CD14-positive monocyte (primary cell): ENCODE results near the gene BANP. TPM values are rescaled to one million over a fixed set of nuclear protein-coding genes. Genes with fewer than 3 reads are reported as not detected.
A peak's percentile ranks its signal among the peaks of the same experiment; 100 is the strongest.

Experiments used
- DNase-seq, 3 donors: peaks; one replicate each; pipeline ENCODE4 v3.0.0-alpha.2; 2011 to 2022
- H2AFZ ChIP-seq: 2 replicates; pipeline ENCODE4 v1.6.0; 2012; ENCODE audit warnings: mild to moderate bottlenecking, low read depth, low read length, inconsistent platforms; ENCODE audit not compliant: insufficient read depth, poor library complexity, severe bottlenecking
- H3K27ac ChIP-seq, 2 donors: 1 replicate in 1 of 2; 2 replicates in 1 of 2; pipeline ENCODE4 v1.5.1; 2012 to 2013; ENCODE audit warnings: low read length in 2 of 2, control low read depth in 1 of 2, inconsistent platforms in 1 of 2, low read depth in 1 of 2, mild to moderate bottlenecking in 1 of 2
- H3K27me3 ChIP-seq, 2 donors: one replicate each; pipeline versions ENCODE4 v1.6.0 to v1.6.1; 2011 to 2013; ENCODE audit warnings: low read length in 2 of 2; ENCODE audit not compliant: control insufficient read depth in 2 of 2, insufficient read depth in 2 of 2
- H3K36me3 ChIP-seq, 2 donors: replicated peaks in 1 of 2; 1 replicate in 1 of 2; 2 replicates in 1 of 2; pipeline versions ENCODE4 v1.5.1 to v1.6.1; 2012 to 2013; ENCODE audit warnings: low read length in 2 of 2, control low read depth in 1 of 2, inconsistent platforms in 1 of 2, mild to moderate bottlenecking in 1 of 2; ENCODE audit not compliant: insufficient read depth in 2 of 2, control insufficient read depth in 1 of 2
- H3K4me1 ChIP-seq, 2 donors: 1 replicate in 1 of 2; 2 replicates in 1 of 2; pipeline versions ENCODE4 v1.5.1 to v1.6.1; 2012 to 2013; ENCODE audit warnings: low read length in 2 of 2, control low read depth in 1 of 2, inconsistent platforms in 1 of 2, mild to moderate bottlenecking in 1 of 2, moderate library complexity in 1 of 2; ENCODE audit not compliant: insufficient read depth in 2 of 2, control insufficient read depth in 1 of 2
- H3K4me2 ChIP-seq: replicated peaks from 2 replicates; pipeline ENCODE3; 2012; ENCODE audit warnings: low read length, moderate library complexity, mild to moderate bottlenecking; ENCODE audit not compliant: poor library complexity, severe bottlenecking; ENCODE audit errors: extremely low read depth
- H3K4me3 ChIP-seq, 3 experiments: fragments of 200-600 bp in 1 of 3; sonication (generic) in 1 of 3; replicated peaks in 1 of 3; 1 replicate in 2 of 3; 2 replicates in 1 of 3; pipeline ENCODE4 v1.5.1; 2011 to 2013; ENCODE audit warnings: low read length in 3 of 3, mild to moderate bottlenecking in 3 of 3, control low read depth in 2 of 3, low read depth in 2 of 3, inconsistent platforms in 1 of 3, moderate library complexity in 1 of 3
- H3K79me2 ChIP-seq: 2 replicates; pipeline ENCODE4 v1.6.0; 2012; ENCODE audit warnings: mild to moderate bottlenecking, control low read depth, inconsistent platforms, low read length, moderate library complexity; ENCODE audit not compliant: insufficient read depth
- H3K9ac ChIP-seq: 2 replicates; pipeline ENCODE4 v1.6.0; 2017; ENCODE audit warnings: low read length, mild to moderate bottlenecking; ENCODE audit not compliant: insufficient read depth, poor library complexity, severe bottlenecking
- H3K9me3 ChIP-seq, 2 donors: replicated peaks in 1 of 2; 1 replicate in 1 of 2; 2 replicates in 1 of 2; pipeline versions ENCODE4 v1.5.1 to v1.6.1; 2012 to 2013; ENCODE audit warnings: low read length in 2 of 2, control low read depth in 1 of 2; ENCODE audit not compliant: control insufficient read depth in 1 of 2, insufficient read depth in 1 of 2
- H4K20me1 ChIP-seq: 2 replicates; pipeline ENCODE4 v1.6.0; 2012; ENCODE audit warnings: mild to moderate bottlenecking, low read length, control low read depth, moderate library complexity; ENCODE audit not compliant: insufficient read depth
- H3K27ac Mint-ChIP-seq, 7 donors: one replicate each; pipeline ENCODE4 v1.8.0; 2020; ENCODE audit warnings: mild to moderate bottlenecking in 7 of 7, mixed read lengths in 7 of 7, moderate library complexity in 6 of 7, inconsistent platforms in 2 of 7
- H3K27me3 Mint-ChIP-seq, 3 donors: one replicate each; pipeline ENCODE4 v1.8.0; 2021 to 2022; ENCODE audit warnings: low read depth in 3 of 3, mild to moderate bottlenecking in 3 of 3, mixed read lengths in 3 of 3, moderate library complexity in 3 of 3, inconsistent platforms in 1 of 3
- H3K36me3 Mint-ChIP-seq, 2 donors: one replicate each; pipeline ENCODE4 v1.8.0; 2020; ENCODE audit warnings: mixed read lengths in 2 of 2, inconsistent platforms in 1 of 2, mild to moderate bottlenecking in 1 of 2
- H3K4me1 Mint-ChIP-seq: one replicate; pipeline ENCODE4 v1.8.0; 2020; ENCODE audit warnings: mild to moderate bottlenecking, mixed read lengths
- H3K4me3 Mint-ChIP-seq, 2 donors: one replicate each; pipeline ENCODE4 v1.8.0; 2020; ENCODE audit warnings: mild to moderate bottlenecking in 2 of 2, mixed read lengths in 2 of 2, moderate library complexity in 1 of 2
- H3K9me3 Mint-ChIP-seq, 7 donors: one replicate each; pipeline ENCODE4 v1.8.0; 2020 to 2022; ENCODE audit warnings: mixed read lengths in 7 of 7, mild to moderate bottlenecking in 6 of 7, moderate library complexity in 6 of 7, inconsistent platforms in 2 of 7
- CTCF ChIP-seq: fragments of 200-600 bp; IDR thresholded peaks from one replicate; pipeline ENCODE4 v1.8.0; 2022; ENCODE audit warnings: antibody characterized with exemption, mild to moderate bottlenecking
- WGBS: methylation state at CpG from one replicate; pipeline ENCODE4 v1.1.5; 2013; ENCODE audit warnings: missing lambda C conversion rate; ENCODE audit not compliant: insufficient coverage; 5-methylcytosine and 5-hydroxymethylcytosine counted together
- intact Hi-C, 2 donors: fragments of 100-400 bp; cut with micrococcal nuclease; formaldehyde crosslinking; loops; one replicate each; pipeline versions ENCODE4 v1.15.0 to v1.15.1; 2023
- polyA plus RNA-seq, 3 donors: library from polyadenylated mRNA; depleted of rRNA in 1 of 3; unstranded in 2 of 3; stranded (reverse) in 1 of 3; fragments of 300-500 nt in 2 of 3; fragments of >200 nt in 1 of 3; fragmentation: Illumina TruSeq in 2 of 3; gene quantifications; 1 replicate in 2 of 3; 2 replicates in 1 of 3; pipeline ENCODE4 v1.2.3, GENCODE V29; 2012 to 2021

Gene BANP
- polyA plus RNA-seq, 3 donors = 10.1 to 40.9 (median 11.7) TPM

DNA sequence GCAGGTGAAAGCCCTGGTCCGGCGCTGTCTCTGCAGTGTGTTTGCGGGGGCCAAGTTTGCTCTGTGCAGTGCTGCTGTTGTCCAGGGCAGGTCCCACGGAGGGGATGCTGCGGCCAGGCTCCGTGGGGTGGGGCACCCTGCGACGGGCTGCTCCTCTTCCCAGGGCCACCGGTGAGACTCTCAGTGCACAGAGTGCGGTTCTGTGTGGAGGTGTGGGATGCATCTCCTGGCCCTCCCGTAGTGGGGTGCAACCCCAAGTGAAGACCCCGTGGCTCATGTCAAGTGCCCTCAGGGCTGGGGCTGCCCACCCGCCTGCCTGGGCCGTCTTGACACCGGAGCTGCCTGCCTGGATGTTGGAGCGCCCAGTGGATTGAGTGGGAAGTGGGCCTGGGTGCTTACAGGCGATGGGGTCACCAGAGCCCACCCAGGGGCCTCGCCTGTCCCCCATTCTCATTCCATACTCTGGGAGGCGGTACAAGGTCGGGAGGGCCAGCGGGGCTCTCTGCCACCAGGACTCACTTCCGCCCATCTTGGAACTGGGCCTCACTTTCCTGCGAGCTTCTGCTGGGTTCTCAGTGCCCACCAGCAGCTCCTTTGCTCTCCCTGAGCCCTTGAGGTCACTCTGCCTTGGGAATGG lies 119.9 kb downstream of the BANP start:
- H3K36me3 ChIP-seq = peaks cover 48 to 95% of the 10 kb centered on the region in 2 donors
- Mint-ChIP-seq H3K9me3 (peaks cover 0 to 3% (median 0%) of the 10 kb centered on the region in 7 donors), H3K27ac (peak overlapping the region in 1 of 7 donors; percentile 18), H3K4me1 (no peaks in the 10 kb centered on the region), H3K36me3 (peaks cover 49 to 81% of the 10 kb centered on the region in 2 donors), H3K27me3 (peaks cover 0 to 1% (median 0%) of the 10 kb centered on the region in 3 donors), H3K4me3 (no peak overlapping the region)
- no peak overlapping the region for H3K4me3 ChIP-seq
- no peak overlapping the region for H3K4me2 ChIP-seq
- no peak for DNase-seq
- H2AFZ ChIP-seq = no peak overlapping the region
- intact Hi-C loops = no loop called here
- no peak overlapping the region for H3K27ac ChIP-seq
- no peaks in the 10 kb centered on the region for H3K27me3 ChIP-seq
- 100% methylated on average over 3 of the region's 23 CpGs for WGBS
- no peaks in the 10 kb centered on the region for H3K9me3 ChIP-seq
- no peak for TF ChIP-seq CTCF
- no peaks in the 10 kb centered on the region for H3K4me1 ChIP-seq
- no peaks in the 10 kb centered on the region for H3K79me2 ChIP-seq
- H4K20me1 ChIP-seq = peaks cover 9% of the 10 kb centered on the region
- H3K9ac ChIP-seq = no peak overlapping the region

DNA sequence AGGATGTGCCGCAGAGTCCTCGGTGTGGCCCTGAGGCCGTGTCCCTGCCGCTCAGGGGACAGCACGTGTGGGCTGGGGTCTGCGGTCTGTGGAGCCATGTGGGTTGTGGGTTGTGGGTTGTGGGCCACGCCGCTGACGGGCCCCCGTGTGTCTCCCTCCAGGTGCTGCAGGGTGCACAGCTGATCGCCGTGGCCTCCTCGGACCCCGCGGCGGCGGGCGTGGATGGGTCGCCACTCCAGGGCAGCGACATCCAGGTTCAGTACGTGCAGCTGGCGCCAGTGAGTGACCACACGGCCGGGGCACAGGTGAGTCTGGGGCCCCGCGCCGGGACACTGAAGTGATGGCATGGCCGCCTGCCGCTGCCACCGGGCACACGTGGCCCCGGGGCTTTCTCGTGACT lies 120.7 kb downstream of the BANP start:
- H3K27me3 Mint-ChIP-seq = peaks cover 0 to 1% (median 0%) of the 10 kb centered on the region in 3 donors
- no peak for DNase-seq
- no peaks in the 10 kb centered on the region for H3K4me1 Mint-ChIP-seq
- WGBS = 97% methylated on average over 32 of the region's 33 CpGs
- peaks cover 0 to 3% (median 0%) of the 10 kb centered on the region in 7 donors for H3K9me3 Mint-ChIP-seq
- no peak overlapping the region for H3K27ac ChIP-seq
- H3K36me3 ChIP-seq = peaks cover 52 to 95% of the 10 kb centered on the region in 2 donors
- H3K9ac ChIP-seq = no peak overlapping the region
- peaks cover 9% of the 10 kb centered on the region for H4K20me1 ChIP-seq
- no peaks in the 10 kb centered on the region for H3K27me3 ChIP-seq
- intact Hi-C loops = no loop called here
- H3K36me3 Mint-ChIP-seq = peaks cover 48 to 81% of the 10 kb centered on the region in 2 donors
- no peak overlapping the region for H3K4me2 ChIP-seq
- H3K79me2 ChIP-seq = no peaks in the 10 kb centered on the region
- H3K4me1 ChIP-seq = no peaks in the 10 kb centered on the region
- no peaks in the 10 kb centered on the region for H3K9me3 ChIP-seq
- H2AFZ ChIP-seq = no peak overlapping the region
- no peak for TF ChIP-seq CTCF
- no peak overlapping the region for H3K4me3 ChIP-seq
- no peak overlapping the region for H3K4me3 Mint-ChIP-seq
- no peak overlapping the region for H3K27ac Mint-ChIP-seq
